Loucy (cell line): Measurements from ENCODE around the gene IFNW1.
"Not testable (repeated sequence)": the region's sequence is repeated elsewhere in the genome, so short reads cannot be mapped to it uniquely, and the experiment has no call there.

ENCODE experiments used
- EZH2phosphoT487 ChIP-seq: fragments of 200-600 bp; IDR thresholded peaks from 2 replicates; pipeline ENCODE4 v1.6.1; 2018; ENCODE audit warnings: antibody characterized with exemption, mild to moderate bottlenecking, moderate library complexity, borderline replicate concordance
- TF ChIP-seq, protein P1 (sequence below): fragments of 200-600 bp; sonication (generic); conservative IDR thresholded peaks from 2 replicates; pipeline ENCODE4 v1.5.1; 2014; ENCODE audit warnings: mild to moderate bottlenecking, antibody characterized with exemption, low read length

GRCh38 chr9:21166560-21166959 lies 24.9 kb upstream of the IFNW1 start, which contains the start of gene IFNA21:
- TF ChIP-seq, protein P1, sequence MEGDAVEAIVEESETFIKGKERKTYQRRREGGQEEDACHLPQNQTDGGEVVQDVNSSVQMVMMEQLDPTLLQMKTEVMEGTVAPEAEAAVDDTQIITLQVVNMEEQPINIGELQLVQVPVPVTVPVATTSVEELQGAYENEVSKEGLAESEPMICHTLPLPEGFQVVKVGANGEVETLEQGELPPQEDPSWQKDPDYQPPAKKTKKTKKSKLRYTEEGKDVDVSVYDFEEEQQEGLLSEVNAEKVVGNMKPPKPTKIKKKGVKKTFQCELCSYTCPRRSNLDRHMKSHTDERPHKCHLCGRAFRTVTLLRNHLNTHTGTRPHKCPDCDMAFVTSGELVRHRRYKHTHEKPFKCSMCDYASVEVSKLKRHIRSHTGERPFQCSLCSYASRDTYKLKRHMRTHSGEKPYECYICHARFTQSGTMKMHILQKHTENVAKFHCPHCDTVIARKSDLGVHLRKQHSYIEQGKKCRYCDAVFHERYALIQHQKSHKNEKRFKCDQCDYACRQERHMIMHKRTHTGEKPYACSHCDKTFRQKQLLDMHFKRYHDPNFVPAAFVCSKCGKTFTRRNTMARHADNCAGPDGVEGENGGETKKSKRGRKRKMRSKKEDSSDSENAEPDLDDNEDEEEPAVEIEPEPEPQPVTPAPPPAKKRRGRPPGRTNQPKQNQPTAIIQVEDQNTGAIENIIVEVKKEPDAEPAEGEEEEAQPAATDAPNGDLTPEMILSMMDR, result not testable (repeated sequence)
- TF ChIP-seq EZH2phosphoT487, result not testable (repeated sequence)
